Stimulated activated CD4-positive, alpha-beta T cell treated with anti-CD3 and anti-CD28 coated beads, Interleukin-15, amount 100 ng/mL, for 1 hour (primary cell): ENCODE data around the gene IQCM.

ENCODE experiments used
- DNase-seq, 2 donors: peaks; one replicate each; pipeline ENCODE4 v3.0.0-alpha.2; 2020; ENCODE audit warnings: low read depth in 1 of 2, low spot score in 1 of 2

IQCM gene

DNA sequence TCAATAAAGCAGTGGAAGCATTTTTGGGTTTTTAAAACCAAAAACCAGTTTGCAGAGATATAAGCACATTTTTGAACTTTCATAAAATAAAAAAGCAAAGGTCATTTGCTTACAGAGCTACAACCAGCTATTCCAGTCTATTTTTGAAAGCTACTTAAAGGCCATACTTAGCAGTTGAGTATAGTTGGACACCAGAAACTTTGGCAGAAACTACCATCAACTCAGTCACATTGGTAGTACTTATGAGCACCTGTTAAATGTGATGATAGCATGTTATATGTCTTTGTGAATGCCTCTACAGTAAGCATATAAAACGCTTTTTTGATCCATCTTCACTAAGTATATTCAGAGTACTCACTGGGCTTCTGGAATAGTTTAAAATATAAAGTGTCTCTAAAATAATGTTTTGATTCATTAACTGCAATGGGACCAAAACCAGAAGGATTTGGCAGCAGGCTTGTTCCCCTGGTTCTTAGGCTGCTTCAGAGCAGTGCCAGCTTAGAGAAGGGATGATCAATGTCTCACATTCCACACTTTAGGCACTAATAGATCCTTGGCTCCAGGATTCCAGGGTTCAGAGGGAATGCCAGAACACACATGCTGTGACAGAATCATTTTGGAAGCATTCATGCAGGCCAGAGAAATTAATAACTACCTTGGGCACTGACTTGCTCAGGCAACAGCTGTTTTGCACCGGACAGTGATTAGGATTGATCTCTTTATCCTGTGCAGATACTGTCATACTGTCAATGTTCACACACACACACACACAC, 103.9 kb downstream of the IQCM start:
- no peak for DNase-seq

- DNase-seq = no peak
Observed at GRCh38 chr4:149709640-149710039, 106.0 kb downstream of the IQCM start.

DNA sequence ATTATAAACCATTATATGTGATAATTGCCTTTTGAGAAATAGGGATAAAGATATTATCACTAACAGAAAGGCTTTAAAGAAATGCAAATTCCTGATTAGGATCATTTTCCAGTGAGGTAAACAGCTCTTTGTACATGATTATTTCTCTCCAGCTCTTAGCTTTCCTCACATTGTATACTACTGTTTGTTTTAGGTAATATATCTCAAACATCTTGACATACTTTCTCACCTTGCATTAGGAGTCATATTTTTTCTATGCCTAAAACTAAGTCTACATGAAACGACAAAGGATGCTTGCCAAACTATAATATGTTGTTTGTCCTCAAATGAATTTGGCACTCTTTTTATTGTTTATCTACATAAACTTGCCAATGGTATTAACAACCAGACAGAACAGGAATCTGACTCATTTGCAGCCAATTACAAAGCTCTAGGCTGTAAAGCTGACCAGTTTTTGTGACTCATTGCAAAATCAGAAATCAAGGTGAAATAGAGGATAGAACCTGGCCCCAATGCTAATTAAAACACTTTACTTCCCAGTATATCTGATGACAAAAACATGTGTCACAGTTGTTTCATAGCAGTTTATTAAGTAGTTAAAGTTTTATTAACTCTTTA, 107.0 kb downstream of the IQCM start:
- no peak for DNase-seq

DNA sequence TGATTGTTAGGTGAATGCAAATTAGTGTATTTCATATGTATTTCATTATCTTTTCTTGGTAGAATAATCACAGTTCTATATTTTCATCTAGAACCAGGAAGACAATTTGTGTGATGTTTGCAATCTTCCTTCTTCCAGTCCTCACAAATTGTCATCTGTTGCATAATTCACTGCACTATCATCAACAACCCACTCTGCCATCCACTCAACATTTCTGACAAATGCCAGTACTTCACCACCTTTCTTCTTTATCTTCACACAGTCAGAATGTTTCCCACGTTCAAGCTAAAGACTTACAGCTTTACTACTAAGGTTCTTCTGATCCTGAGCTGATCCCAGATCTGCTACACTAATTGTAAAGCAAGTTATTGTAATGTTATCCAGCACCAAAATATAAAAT, 107.8 kb downstream of the IQCM start:
- DNase-seq = no peak

DNA sequence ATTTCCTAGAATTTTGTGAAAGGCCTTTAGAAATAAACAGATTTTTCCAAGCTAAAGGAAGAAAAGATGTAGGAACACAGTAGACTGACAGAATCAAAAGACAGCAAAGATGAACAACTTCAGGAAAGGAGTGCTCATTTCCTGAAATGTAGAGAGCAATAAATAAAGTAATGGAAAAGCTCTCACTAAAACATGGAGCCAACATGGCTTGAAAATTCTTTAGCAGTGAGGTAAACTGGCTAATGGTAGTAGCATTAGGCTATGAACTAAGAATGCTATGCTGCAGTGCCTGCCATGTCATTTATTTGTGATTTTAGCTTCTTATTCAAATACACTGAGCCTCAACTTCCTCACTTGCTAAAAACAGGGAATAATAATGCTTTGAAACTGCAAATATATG, 108.7 kb downstream of the IQCM start:
- DNase-seq = no peak

DNA sequence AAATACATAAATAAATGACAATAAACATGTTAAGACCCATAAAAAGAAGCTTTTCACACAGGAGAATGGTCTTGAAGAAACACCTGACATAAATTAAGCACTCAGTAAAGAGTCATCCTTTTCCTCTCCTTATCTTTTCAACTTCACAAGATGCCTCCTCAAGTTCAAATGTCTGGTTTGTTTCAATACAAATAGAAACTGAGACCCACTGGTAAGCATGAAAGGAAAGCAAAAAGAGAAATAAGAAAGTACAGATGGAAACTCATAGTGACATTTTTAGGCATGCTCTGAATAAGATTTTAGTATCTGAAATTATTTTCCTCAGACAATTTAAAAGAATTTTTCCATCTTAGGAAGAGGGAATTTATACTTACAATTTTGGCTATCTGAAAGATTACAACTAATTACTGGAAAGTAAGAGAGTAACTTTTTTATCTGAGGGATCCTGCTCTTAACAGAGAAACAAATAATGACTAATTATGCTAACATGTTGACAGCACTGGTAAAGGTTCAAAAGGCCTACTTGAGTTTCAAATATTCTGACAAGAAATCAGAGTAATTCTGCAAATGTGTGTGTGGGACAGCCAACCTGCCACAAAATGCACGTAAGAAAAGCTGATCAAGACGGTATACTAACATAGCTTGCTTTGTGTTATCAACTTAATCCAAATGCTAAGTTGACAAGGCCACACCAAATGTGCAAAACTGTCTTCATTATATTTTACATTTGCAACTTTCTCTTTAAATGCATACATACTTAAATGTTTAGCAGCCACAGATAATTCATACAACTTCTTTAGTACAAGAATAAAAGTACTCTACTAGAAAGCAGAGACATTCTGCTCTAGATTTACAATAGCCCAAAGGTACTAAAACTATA, 113.0 kb downstream of the IQCM start:
- DNase-seq = no peak

- no peak for DNase-seq
Observed at GRCh38 chr4:149701435-149702156, 114.0 kb downstream of the IQCM start.

- DNase-seq = no peak
Observed at GRCh38 chr4:149700272-149700671, 115.4 kb downstream of the IQCM start.

- no peak for DNase-seq
Observed at GRCh38 chr4:149699642-149700041, 116.0 kb downstream of the IQCM start.

DNA sequence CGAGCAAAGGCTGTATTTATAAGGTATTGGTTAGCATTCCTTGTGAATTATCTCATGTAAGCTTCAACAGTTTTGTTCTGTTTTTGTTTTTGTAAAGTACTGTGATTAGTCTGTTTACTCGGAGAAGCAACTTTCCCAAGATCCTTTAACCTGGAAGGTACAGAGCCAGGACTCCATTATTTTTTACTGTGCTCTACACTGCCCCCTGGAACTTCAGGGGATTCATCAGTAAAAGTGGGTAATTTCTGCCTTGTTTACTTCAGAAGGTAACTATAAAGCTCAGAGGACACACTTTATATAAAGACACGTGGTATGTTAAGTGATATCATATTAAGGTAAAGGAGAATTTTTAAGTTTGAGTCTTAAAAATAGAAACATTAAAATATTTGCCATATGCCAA, 124.9 kb downstream of the IQCM start:
- DNase-seq = no peak

DNA sequence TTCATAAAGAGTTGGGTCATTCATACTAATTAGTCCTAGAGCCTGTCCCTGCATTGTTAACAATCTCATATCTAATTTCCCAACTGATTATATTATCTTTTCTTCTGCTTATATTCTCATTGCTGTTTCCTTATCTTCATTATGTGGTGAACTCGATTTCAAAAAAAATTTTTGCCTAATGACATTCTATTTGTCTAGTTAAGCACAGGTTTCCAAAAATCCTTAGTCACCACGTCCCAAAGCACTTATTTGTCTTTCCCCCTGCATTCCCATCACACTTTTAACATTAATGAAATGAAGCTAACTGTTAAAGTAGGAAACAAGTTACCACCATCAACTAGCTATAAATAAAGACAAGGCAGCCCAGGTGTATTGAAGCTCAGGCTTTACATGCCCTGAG, 131.1 kb downstream of the IQCM start:
- DNase-seq = no peak

GRCh38 chr4:149676076-149676475, 139.6 kb downstream of the IQCM start:
- no peak for DNase-seq

GRCh38 chr4:149645790-149646189, 169.9 kb downstream of the IQCM start:
- DNase-seq = no peak

DNA sequence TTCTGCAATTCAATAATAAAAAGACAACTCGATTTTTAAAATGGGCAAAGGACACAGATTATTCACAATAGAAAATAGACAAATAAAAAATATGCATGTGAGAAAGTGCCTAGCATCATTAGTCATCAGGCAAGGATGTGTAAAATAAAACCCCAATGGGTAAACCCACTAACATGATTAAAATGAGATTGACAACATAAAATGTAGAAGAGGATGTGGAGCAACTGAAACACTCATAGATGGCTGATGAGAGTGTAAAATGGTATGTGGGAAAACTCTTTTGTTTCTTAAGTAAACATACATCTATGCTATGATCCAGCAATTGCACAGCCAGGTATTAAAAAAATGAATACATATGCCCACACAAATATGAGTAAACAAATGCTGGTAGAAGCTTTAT, 177.6 kb downstream of the IQCM start:
- no peak for DNase-seq

DNA sequence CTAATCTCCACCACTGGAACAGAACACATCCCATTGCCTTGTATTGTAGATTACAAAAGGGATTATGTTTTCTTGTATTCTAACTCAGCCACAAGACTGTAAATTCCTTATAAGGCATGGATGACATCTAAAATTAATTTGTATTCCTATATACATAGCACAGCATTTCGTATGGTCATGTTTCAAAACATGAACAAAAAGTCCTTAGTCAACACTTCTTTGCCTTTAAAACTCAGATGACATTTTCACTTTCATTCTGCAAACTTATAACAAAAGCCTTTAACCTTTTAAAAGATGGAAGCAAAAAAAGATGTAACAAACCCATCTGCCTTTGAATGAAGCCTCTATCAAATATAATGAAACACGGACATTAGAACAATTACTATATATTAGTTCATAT, 181.3 kb downstream of the IQCM start:
- DNase-seq = no peak

- DNase-seq = no peak
Observed at GRCh38 chr4:149631629-149632028, 184.0 kb downstream of the IQCM start.

GRCh38 chr4:149630064-149630463, 185.6 kb downstream of the IQCM start:
- no peak for DNase-seq

DNA sequence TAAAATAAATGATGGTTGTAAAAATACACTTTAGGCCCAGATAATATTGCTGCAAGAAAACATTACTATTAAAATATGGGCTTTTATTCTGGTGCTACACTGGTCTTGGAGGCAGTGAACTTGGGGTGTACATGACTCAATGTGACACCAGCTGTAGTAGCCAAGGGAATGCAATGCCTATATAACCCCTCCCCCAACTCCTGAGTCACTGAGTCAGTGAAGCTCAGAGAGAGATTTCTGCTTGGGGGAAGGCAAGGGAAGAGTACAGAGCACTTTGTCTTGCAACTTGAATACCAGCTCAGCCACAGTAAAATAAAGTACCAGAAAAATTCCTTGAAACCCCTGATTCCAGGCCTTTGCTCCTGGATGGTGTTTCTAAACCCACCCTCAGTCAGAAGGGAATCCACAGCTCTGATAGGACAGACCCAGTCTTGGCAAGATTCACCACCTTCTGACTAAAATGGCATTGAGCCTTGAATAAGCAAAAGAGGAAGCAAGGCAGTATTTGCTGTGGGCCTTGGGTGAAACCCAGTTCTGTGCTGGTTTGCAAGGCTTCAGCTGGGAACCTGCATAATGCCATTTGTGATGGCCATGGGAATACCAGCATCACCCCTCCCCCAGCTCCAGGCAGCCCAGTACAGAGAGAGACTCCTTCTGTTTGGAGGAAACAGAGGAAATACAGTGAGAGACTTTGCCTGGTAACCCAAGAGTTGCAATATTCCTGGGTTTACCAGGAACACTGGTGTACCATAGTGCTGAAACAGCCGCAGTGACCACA, 209.9 kb downstream of the IQCM start:
- no peak for DNase-seq

GRCh38 chr4:149604827-149605226, 210.8 kb downstream of the IQCM start:
- DNase-seq = no peak

DNA sequence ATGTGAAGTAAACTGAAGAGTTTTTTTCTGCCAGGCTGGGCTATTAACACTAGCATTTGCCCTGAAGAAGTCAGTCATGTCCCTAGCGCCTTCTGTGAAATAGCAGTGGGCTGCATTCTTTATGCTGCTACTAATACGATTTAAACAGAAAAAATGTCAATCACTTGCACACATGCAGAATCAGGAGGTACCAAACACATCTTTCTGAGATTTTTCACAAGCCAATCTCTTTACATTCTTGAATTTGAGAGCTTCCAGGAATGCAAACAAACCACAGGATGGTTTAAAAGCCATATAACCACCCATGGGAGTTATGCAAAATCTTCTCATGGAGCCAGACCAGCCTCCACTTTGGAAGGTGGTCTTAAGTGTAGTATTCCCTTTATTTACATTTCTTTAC, 220.1 kb downstream of the IQCM start:
- no peak for DNase-seq

GRCh38 chr4:149589826-149590225, 225.8 kb downstream of the IQCM start:
- no peak for DNase-seq
